H9 (cell line): ENCODE measurements around the gene LDB3. TPM values are rescaled to one million over a fixed set of nuclear protein-coding genes. Genes with fewer than 3 reads are reported as not detected.

Experiments
- DNase-seq: peaks from one replicate; pipeline ENCODE4 v3.0.0-alpha.2; 2017
- H2AFZ ChIP-seq: one replicate; pipeline ENCODE4 v1.6.1; 2013; ENCODE audit warnings: mild to moderate bottlenecking, low read length, control low read depth, moderate library complexity
- H2AK5ac ChIP-seq: 2 replicates; pipeline ENCODE4 v1.6.1; 2013; ENCODE audit warnings: low read length, control low read depth, mixed read lengths; ENCODE audit not compliant: insufficient read length
- H2BK120ac ChIP-seq: one replicate; pipeline ENCODE4 v1.6.1; 2013; ENCODE audit warnings: low read depth, mild to moderate bottlenecking, low read length, control low read depth, inconsistent platforms; ENCODE audit not compliant: poor library complexity, severe bottlenecking
- H2BK12ac ChIP-seq: 2 replicates; pipeline ENCODE4 v1.6.1; 2013; ENCODE audit warnings: low read length, control low read depth, mixed read lengths, low read depth; ENCODE audit not compliant: insufficient read length
- H2BK15ac ChIP-seq: 2 replicates; pipeline ENCODE4 v1.6.1; 2013; ENCODE audit warnings: low read depth, low read length, control low read depth
- H2BK20ac ChIP-seq: one replicate; pipeline ENCODE4 v1.6.1; 2013; ENCODE audit warnings: low read depth, mild to moderate bottlenecking, low read length, control low read depth, inconsistent platforms; ENCODE audit not compliant: poor library complexity, severe bottlenecking
- H2BK5ac ChIP-seq: 2 replicates; pipeline ENCODE4 v1.6.1; 2013; ENCODE audit warnings: low read length, control low read depth, mixed read lengths; ENCODE audit not compliant: insufficient read length
- H3K14ac ChIP-seq: 2 replicates; pipeline ENCODE4 v1.6.1; 2013; ENCODE audit warnings: low read length, control low read depth; ENCODE audit not compliant: insufficient read depth
- H3K18ac ChIP-seq: 2 replicates; pipeline ENCODE4 v1.6.1; 2013; ENCODE audit warnings: low read depth, mild to moderate bottlenecking, mixed read lengths, low read length, control low read depth; ENCODE audit not compliant: insufficient read length
- H3K23ac ChIP-seq: 2 replicates; pipeline ENCODE4 v1.6.1; 2013; ENCODE audit warnings: low read length, control low read depth, mixed read lengths, low read depth; ENCODE audit not compliant: insufficient read length
- H3K23me2 ChIP-seq: 2 replicates; pipeline ENCODE4 v1.6.1; 2013; ENCODE audit warnings: low read depth, mild to moderate bottlenecking, mixed read lengths, low read length, control low read depth; ENCODE audit not compliant: insufficient read length, poor library complexity, severe bottlenecking
- H3K27ac ChIP-seq: 2 replicates; pipeline ENCODE4 v1.5.1; 2013; ENCODE audit warnings: low read length, control low read depth, mixed read lengths, low read depth; ENCODE audit not compliant: insufficient read length
- H3K27me3 ChIP-seq: 2 replicates; pipeline ENCODE4 v1.6.1; 2013; ENCODE audit warnings: low read length, control low read depth, inconsistent platforms; ENCODE audit not compliant: insufficient read depth
- H3K4ac ChIP-seq: 2 replicates; pipeline ENCODE4 v1.6.1; 2013; ENCODE audit warnings: low read depth, mild to moderate bottlenecking, control low read depth, inconsistent platforms, low read length, moderate library complexity
- H3K4me1 ChIP-seq: 2 replicates; pipeline ENCODE4 v1.6.1; 2013; ENCODE audit warnings: low read length, control low read depth, inconsistent platforms; ENCODE audit not compliant: insufficient read depth
- H3K4me2 ChIP-seq: 2 replicates; pipeline ENCODE4 v1.6.1; 2013; ENCODE audit warnings: low read length, control low read depth, mixed read lengths; ENCODE audit not compliant: insufficient read length, insufficient read depth
- H3K56ac ChIP-seq: 2 replicates; pipeline ENCODE4 v1.6.1; 2013; ENCODE audit warnings: low read depth, mild to moderate bottlenecking, mixed read lengths, low read length, control low read depth; ENCODE audit not compliant: insufficient read length
- H3K79me1 ChIP-seq: 2 replicates; pipeline ENCODE4 v1.6.1; 2013; ENCODE audit warnings: low read depth, mild to moderate bottlenecking, moderate library complexity, low read length, control low read depth, inconsistent platforms; ENCODE audit not compliant: insufficient read depth, poor library complexity, severe bottlenecking
- H3K79me2 ChIP-seq: 2 replicates; pipeline ENCODE4 v1.6.1; 2013; ENCODE audit warnings: low read length, control low read depth, inconsistent platforms; ENCODE audit not compliant: insufficient read depth
- H3K9ac ChIP-seq: 2 replicates; pipeline ENCODE4 v1.6.1; 2013; ENCODE audit warnings: low read length, control low read depth, mixed read lengths; ENCODE audit not compliant: insufficient read length; ENCODE audit errors: extremely low read depth
- H3K9me3 ChIP-seq: one replicate; pipeline ENCODE4 v1.6.1; 2013; ENCODE audit warnings: low read depth, low read length, inconsistent platforms; ENCODE audit not compliant: control insufficient read depth
- H3T11ph ChIP-seq: one replicate; pipeline ENCODE4 v1.6.1; 2013; ENCODE audit warnings: mild to moderate bottlenecking, low read length, control low read depth, inconsistent platforms
- H4K20me1 ChIP-seq: one replicate; pipeline ENCODE4 v1.6.1; 2013; ENCODE audit not compliant: control insufficient read depth, insufficient read length, insufficient read depth
- H4K5ac ChIP-seq: 2 replicates; pipeline ENCODE4 v1.6.1; 2013; ENCODE audit warnings: low read depth, mild to moderate bottlenecking, mixed read lengths, low read length, control low read depth; ENCODE audit not compliant: insufficient read length
- H4K8ac ChIP-seq: replicated peaks from 2 replicates; pipeline ENCODE4 v1.6.1; 2013; ENCODE audit warnings: low read length, control low read depth, mixed read lengths, low read depth; ENCODE audit not compliant: insufficient read length
- H4K91ac ChIP-seq: 2 replicates; pipeline ENCODE4 v1.6.1; 2013; ENCODE audit warnings: low read depth, mild to moderate bottlenecking, moderate library complexity, mixed read lengths, low read length, control low read depth; ENCODE audit not compliant: insufficient read length
- H3K27ac Mint-ChIP-seq, 3 experiments: 2 replicates in 2 of 3; 3 replicates in 1 of 3; pipeline ENCODE4 v1.8.0; 2020 to 2021; ENCODE audit warnings: mixed read lengths in 3 of 3, mild to moderate bottlenecking in 1 of 3, moderate library complexity in 1 of 3
- H3K27me3 Mint-ChIP-seq: 2 replicates; pipeline ENCODE4 v1.8.0; 2021; ENCODE audit warnings: low read depth, mild to moderate bottlenecking, moderate library complexity, mixed read lengths
- H3K36me3 Mint-ChIP-seq, 3 experiments: 2 replicates in 2 of 3; 3 replicates in 1 of 3; pipeline ENCODE4 v1.8.0; 2020 to 2021; ENCODE audit warnings: low read depth in 3 of 3, mixed read lengths in 3 of 3; ENCODE audit not compliant: insufficient read depth in 1 of 3
- H3K4me1 Mint-ChIP-seq, 2 experiments: 2 replicates each; pipeline ENCODE4 v1.8.0; 2020; ENCODE audit warnings: mixed read lengths in 2 of 2
- H3K4me3 Mint-ChIP-seq, 2 experiments: 2 replicates in 1 of 2; 3 replicates in 1 of 2; pipeline ENCODE4 v1.8.0; 2020 to 2021; ENCODE audit warnings: mild to moderate bottlenecking in 2 of 2, mixed read lengths in 2 of 2, moderate library complexity in 1 of 2
- H3K9me3 Mint-ChIP-seq, 2 experiments: 2 replicates in 1 of 2; 3 replicates in 1 of 2; pipeline ENCODE4 v1.8.0; 2020; ENCODE audit warnings: mild to moderate bottlenecking in 2 of 2, mixed read lengths in 2 of 2, moderate library complexity in 1 of 2
- CTCF ChIP-seq: fragments of 200-600 bp; sonication (generic); conservative IDR thresholded peaks from 3 replicates; pipeline ENCODE4 v1.8.0; 2021; ENCODE audit warnings: antibody characterized with exemption, mild to moderate bottlenecking
- WGBS: extraction: QIAGEN DNeasy Blood & Tissue Kit; methylation state at CpG from one replicate; pipeline ENCODE4 v1.1.7; 2013; ENCODE audit warnings: missing lambda C conversion rate, low lambda C conversion rate, mixed read lengths; ENCODE audit not compliant: insufficient read length; ENCODE audit errors: extremely low coverage; 5-methylcytosine and 5-hydroxymethylcytosine counted together
- total RNA-seq: library from RNA; stranded (reverse); gene quantifications from 2 replicates; pipeline ENCODE4 v1.2.1, GENCODE V29; 2021

LDB3 gene
- total RNA-seq, 1 experiment from 2014 or later: 0.17 TPM

- no peaks in the 10 kb centered on the region; the same call in 1 of the 2 replicates for H3K27me3 Mint-ChIP-seq
- H3K9ac ChIP-seq: no peak overlapping the region
- H3K27ac ChIP-seq: no peak overlapping the region
Observed at GRCh38 chr10:86665218-86665607, 3.1 kb upstream of the LDB3 start.

More at GRCh38 chr10:86665218-86665607, 3.1 kb upstream of the LDB3 start:
- TF ChIP-seq CTCF: no peak
- Mint-ChIP-seq H3K36me3 (no peaks in the 10 kb centered on the region), H3K4me1 (peaks cover 24 to 33% of the 10 kb centered on the region in 2 experiments), H3K9me3 (no peaks in the 10 kb centered on the region), H3K27ac (no peak overlapping the region; a peak in 1 of 7 replicates), H3K4me3 (no peak overlapping the region)
- Histone ChIP-seq H3K18ac (no peak overlapping the region), H3K56ac (no peak overlapping the region), H3K9me3 (no peaks in the 10 kb centered on the region), H2BK15ac (no peak overlapping the region), H4K8ac (no peak overlapping the region), H2BK5ac (no peak overlapping the region), H4K20me1 (no peaks in the 10 kb centered on the region), H3K4me2 (no peak overlapping the region), H3K4me1 (no peaks in the 10 kb centered on the region; the same call in 1 of the 2 replicates), H3K23me2 (no peaks in the 10 kb centered on the region), H2BK12ac (no peak overlapping the region), H2AK5ac (no peak overlapping the region), H3K79me1 (no peaks in the 10 kb centered on the region), H4K5ac (no peak overlapping the region), H3T11ph (no peak overlapping the region), H2BK20ac (no peak overlapping the region), H2AFZ (no peak overlapping the region), H3K4ac (no peak overlapping the region), H2BK120ac (no peak overlapping the region), H3K14ac (no peak overlapping the region), H3K27me3 (no peaks in the 10 kb centered on the region), H4K91ac (no peak overlapping the region), H3K23ac (no peak overlapping the region), H3K79me2 (no peaks in the 10 kb centered on the region)
- no CpG with 5 or more reads among the region's 7 CpGs for WGBS
- DNase-seq: no peak
